Psoas muscle (tissue), 8 donors: ENCODE measurements around the gene PACRG. TPM values are rescaled to one million over a fixed set of nuclear protein-coding genes. Genes with fewer than 3 reads are reported as not detected.

Source experiments
- ATAC-seq, 4 donors: fragments of 200-7000 bp; cut with Tn5 transposase; one replicate each; pipeline ENCODE4 v1.9.1; 2020; ENCODE audit warnings: moderate library complexity in 3 of 4, mild to moderate bottlenecking in 2 of 4
- DNase-seq, 2 donors: peaks; one replicate each; pipeline ENCODE4 v3.0.0-alpha.2; 2020
- H3K27ac ChIP-seq: fragments of 200-600 bp; one replicate; pipeline ENCODE4 v1.8.0; 2022
- H3K27me3 ChIP-seq, 3 donors: fragments of 200-600 bp in 1 of 3; one replicate each; pipeline versions ENCODE4 v1.6.1 to v1.8.0; 2013 to 2022; ENCODE audit warnings: low read length in 2 of 3, mild to moderate bottlenecking in 2 of 3, moderate library complexity in 1 of 3; ENCODE audit not compliant: insufficient read depth in 3 of 3
- H3K36me3 ChIP-seq, 2 donors: fragments of 200-600 bp in 1 of 2; one replicate each; pipeline versions ENCODE4 v1.6.1 to v1.8.0; 2013 to 2022; ENCODE audit warnings: low read depth in 1 of 2, mild to moderate bottlenecking in 1 of 2, moderate library complexity in 1 of 2; ENCODE audit not compliant: insufficient read depth in 1 of 2
- H3K4me1 ChIP-seq: fragments of 200-600 bp; one replicate; pipeline ENCODE4 v1.8.0; 2022
- H3K4me3 ChIP-seq: fragments of 200-600 bp; one replicate; pipeline ENCODE4 v1.8.0; 2022; ENCODE audit warnings: mild to moderate bottlenecking
- H3K9me3 ChIP-seq: fragments of 200-600 bp; one replicate; pipeline ENCODE4 v1.8.0; 2022
- CTCF ChIP-seq: fragments of 200-600 bp; IDR thresholded peaks from one replicate; pipeline ENCODE4 v1.8.0; 2022; ENCODE audit warnings: antibody characterized with exemption
- WGBS, 3 donors: extraction: QIAGEN DNeasy Blood & Tissue Kit; methylation state at CpG; one replicate each; pipeline versions ENCODE4 v1.1.6 to v1.1.7; 2013; 5-methylcytosine and 5-hydroxymethylcytosine counted together
- intact Hi-C, 2 donors: fragments of 100-400 bp; cut with DNase I; formaldehyde crosslinking; loops; one replicate each; pipeline versions ENCODE4 v1.11.0 to v1.14.2; 2022
- polyA plus RNA-seq, 3 donors: library from polyadenylated mRNA; stranded (reverse); fragments of 200-250 nt; gene quantifications; one replicate each; pipeline ENCODE4 v1.2.3, GENCODE V29; 2013
- total RNA-seq, 4 donors: library from RNA; stranded (reverse); fragmentation: NEBNext Ultra II Directional in 2 of 4; extraction: Animal tissue kit (Norgen Biotek cat#: 25700) in 2 of 4; gene quantifications; one replicate each; pipeline versions ENCODE4 v1.2.1 to v1.2.4, GENCODE V29; 2021 to 2023
- donor health status: healthy with polysubstance abuse.
- donor health status: DM: no; HTN: no; CAD: no; lungs with moderate emphysema.
- donor health status: Bipolar disorder and iron deficiency.
- donor health status: healthy.
- donor health status: DM: yes; HTN: yes; CAD: no.
- donor health status: DM: no; HTN: no; CAD: no.
- donor health status: DM: no; HTN: no; CAD: no.
- donor health status: DM: yes; HTN: yes; CAD: no.

The PACRG gene
- total and polyA plus RNA-seq, 7 donors = 0.17 to 3.1 (median 1.8) TPM

DNA sequence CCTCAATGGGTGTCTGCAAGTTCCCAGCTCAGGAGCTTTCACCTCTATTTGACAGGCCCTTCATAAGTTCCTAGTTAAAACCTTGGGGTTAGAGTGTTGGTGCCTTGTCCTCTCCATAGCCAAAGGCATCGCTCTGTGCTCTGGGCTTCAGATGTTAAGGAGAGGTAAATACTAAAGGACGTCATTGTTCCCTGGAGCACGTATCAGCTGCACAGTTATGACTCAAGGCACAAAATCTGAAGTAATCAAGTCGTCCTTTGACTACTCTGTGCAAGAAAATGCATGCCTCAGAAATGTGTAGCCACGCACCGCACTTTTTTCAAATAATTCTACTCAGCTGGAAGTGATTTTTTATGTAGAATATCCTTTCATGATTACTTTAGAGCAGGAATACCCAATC, 446.0 kb downstream of the PACRG start:
- H3K4me1 ChIP-seq = peaks cover 6% of the 10 kb centered on the region
- ATAC-seq (no peak), DNase-seq (no peak)
- no peak for TF ChIP-seq CTCF
- no peaks in the 10 kb centered on the region for H3K27me3 ChIP-seq
- H3K36me3 ChIP-seq = no peaks in the 10 kb centered on the region
- 90 to 96% (median 91%) methylated on average over 6 of the region's 6 CpGs for WGBS, 3 donors
- no peak overlapping the region for H3K4me3 ChIP-seq
- no peak overlapping the region for H3K27ac ChIP-seq
- no peaks in the 10 kb centered on the region for H3K9me3 ChIP-seq
- intact Hi-C loops = no loop called here

DNA sequence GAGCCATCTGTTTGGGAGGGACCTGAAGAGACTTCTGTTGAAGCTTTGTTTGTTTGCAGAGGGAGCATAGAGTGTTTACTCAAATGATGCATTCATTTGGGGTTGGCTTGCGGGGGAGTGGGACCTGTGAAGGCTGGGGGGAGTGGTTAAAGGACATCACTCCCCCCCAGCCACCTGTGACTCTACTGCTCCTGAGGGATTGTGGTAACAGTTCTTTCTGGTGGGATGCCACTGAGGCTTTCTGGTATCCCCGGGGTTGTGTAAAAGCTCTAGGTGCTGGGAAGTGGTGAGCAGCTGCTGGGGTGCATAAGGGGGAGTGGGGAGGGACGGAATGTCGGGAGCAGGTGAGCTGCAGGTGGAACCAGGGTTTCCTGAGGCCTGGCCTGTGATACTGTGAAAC, 447.5 kb downstream of the PACRG start:
- no peak for DNase-seq
- intact Hi-C loops = loop anchor here in 1 of 2 donors (5.0 kb wide), 1 partner anchor 937 kb away; no protein-coding TSS in a partner anchor
- no peak for ATAC-seq
- Histone ChIP-seq H3K9me3 (no peaks in the 10 kb centered on the region), H3K27me3 (no peaks in the 10 kb centered on the region), H3K4me3 (no peak overlapping the region), H3K4me1 (peaks cover 6% of the 10 kb centered on the region), H3K27ac (no peak overlapping the region), H3K36me3 (no peaks in the 10 kb centered on the region)
- WGBS, 3 donors = 64 to 71% (median 67%) methylated on average over 4 of the region's 4 CpGs
- no peak for TF ChIP-seq CTCF

DNA sequence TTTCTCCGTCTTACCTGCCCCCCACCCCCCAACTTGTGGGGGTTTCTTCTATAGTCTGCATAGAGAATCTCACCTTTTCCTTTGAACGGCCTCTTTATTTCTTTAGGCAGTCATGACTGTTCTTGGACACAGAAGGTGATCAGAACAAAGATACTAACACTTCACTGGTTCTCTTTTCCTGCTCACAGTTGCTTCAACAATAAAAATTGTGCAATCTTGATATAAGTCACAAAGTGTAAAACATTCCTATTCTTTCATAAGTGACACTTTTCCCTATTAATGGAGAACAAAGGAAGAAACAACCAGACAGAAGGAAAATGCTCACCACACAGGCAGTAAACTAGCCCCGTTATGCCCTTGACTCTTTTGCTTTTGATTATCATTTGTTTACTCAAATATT, 448.3 kb downstream of the PACRG start:
- H3K27ac ChIP-seq = no peak overlapping the region
- peaks cover 9% of the 10 kb centered on the region for H3K4me1 ChIP-seq
- TF ChIP-seq CTCF = no peak
- H3K36me3 ChIP-seq = no peaks in the 10 kb centered on the region
- DNase-seq (no peak), ATAC-seq (no peak)
- 88 to 93% (median 90%) methylated on average over 3 of the region's 3 CpGs for WGBS, 3 donors
- intact Hi-C loops = loop anchor here in 1 of 2 donors (5.0 kb wide), 1 partner anchor 936 kb away; no protein-coding TSS in a partner anchor
- H3K9me3 ChIP-seq = no peaks in the 10 kb centered on the region
- H3K4me3 ChIP-seq = no peak overlapping the region
- H3K27me3 ChIP-seq = no peaks in the 10 kb centered on the region

GRCh38 chr6:163177007-163177406, 449.2 kb downstream of the PACRG start:
- peaks cover 11% of the 10 kb centered on the region for H3K4me1 ChIP-seq
- intact Hi-C loops = loop anchor here in 1 of 2 donors (5.0 kb wide), 1 partner anchor 935 kb away; no protein-coding TSS in a partner anchor
- H3K36me3 ChIP-seq = no peaks in the 10 kb centered on the region
- no peak for ATAC-seq
- H3K4me3 ChIP-seq = no peak overlapping the region
- DNase-seq = no peak
- no peak for TF ChIP-seq CTCF
- 75 to 89% (median 80%) methylated on average over 4 of the region's 4 CpGs for WGBS, 3 donors
- no peak overlapping the region for H3K27ac ChIP-seq
- no peaks in the 10 kb centered on the region for H3K9me3 ChIP-seq
- no peaks in the 10 kb centered on the region for H3K27me3 ChIP-seq

- WGBS, 3 donors = 79 to 89% (median 83%) methylated on average over 11 of the region's 11 CpGs
- DNase-seq (no peak), ATAC-seq (no peak)
Observed at GRCh38 chr6:163177892-163178420, 450.2 kb downstream of the PACRG start.

More at GRCh38 chr6:163177892-163178420, 450.2 kb downstream of the PACRG start:
- H3K4me3 ChIP-seq = no peak overlapping the region
- intact Hi-C loops = loop anchor here in 1 of 2 donors (5.0 kb wide), 1 partner anchor 934 kb away; no protein-coding TSS in a partner anchor
- H3K27ac ChIP-seq = no peak overlapping the region
- no peaks in the 10 kb centered on the region for H3K36me3 ChIP-seq
- no peak for TF ChIP-seq CTCF
- H3K4me1 ChIP-seq = peaks cover 14% of the 10 kb centered on the region
- H3K27me3 ChIP-seq = no peaks in the 10 kb centered on the region
- no peaks in the 10 kb centered on the region for H3K9me3 ChIP-seq
